ENCODE data around the gene THBD.

The THBD gene

GRCh38 chr20:23060629-23061028, 11.2 kb upstream of the THBD start:
- DNase-seq, result no peak

GRCh38 chr20:23059846-23060245, 10.4 kb upstream of the THBD start:
- no peak for DNase-seq

GRCh38 chr20:23059001-23059400, 9.5 kb upstream of the THBD start:
- no peak for DNase-seq

- DNase-seq, result no peak
These were observed 8.8 kb upstream of the THBD start for GRCh38 chr20:23058240-23058639.

- DNase-seq, result no peak
These were observed 3.4 kb upstream of the THBD start for GRCh38 chr20:23052904-23053303.

GRCh38 chr20:23050847-23051627, 1.6 kb upstream of the THBD start:
- peak; percentile 43 for DNase-seq

- DNase-seq, result no peak
These were observed 785 bp upstream of the THBD start for GRCh38 chr20:23050076-23050838.

- peak; percentile 29 for DNase-seq
These were observed 930 bp downstream of the THBD start for GRCh38 chr20:23048283-23049200.

GRCh38 chr20:23047738-23048214, 1.7 kb downstream of the THBD start:
- no peak for DNase-seq

- no peak for DNase-seq
These were observed 2.3 kb downstream of the THBD start for GRCh38 chr20:23047001-23047737.

- DNase-seq, result no peak
These were observed 3.0 kb downstream of the THBD start for GRCh38 chr20:23046431-23046830.

GRCh38 chr20:23043376-23043775, 6.1 kb downstream of the THBD start:
- DNase-seq, result no peak

GRCh38 chr20:23042270-23042669, 7.2 kb downstream of the THBD start:
- DNase-seq, result no peak

- DNase-seq, result no peak
These were observed 9.5 kb downstream of the THBD start for GRCh38 chr20:23039885-23040508.

- no peak for DNase-seq
These were observed 10.2 kb downstream of the THBD start for GRCh38 chr20:23039136-23039875.

GRCh38 chr20:23037017-23037481, 12.4 kb downstream of the THBD start:
- no peak for DNase-seq

- no peak for DNase-seq
These were observed 13.1 kb downstream of the THBD start for GRCh38 chr20:23036371-23036770.

- no peak for DNase-seq
These were observed 13.7 kb downstream of the THBD start for GRCh38 chr20:23035731-23036130.

GRCh38 chr20:23034721-23035671, 14.5 kb downstream of the THBD start, which contains the start of gene SSTR4:
Gene SSTR4 (plus strand): TSS chr20:23035312. CDS start chr20:23035484, 172 bp downstream.
- DNase-seq, result no peak

- DNase-seq, result no peak
These were observed 15.6 kb downstream of the THBD start for GRCh38 chr20:23033918-23034317.

Measured in stimulated activated CD4-positive, alpha-beta T cell treated with anti-CD3 and anti-CD28 coated beads, Interleukin-1b, Interleukin-23, amount 100 ng/mL, for 48 hours (primary cell).